SKM-1 treated with dmso at 0.1 percent for 144 hours (cell line): ENCODE results near the gene SPATA20.

Source experiments
- DNase-seq: peaks from one replicate; lab custom pipeline; 2025; ENCODE audit not compliant: unreplicated experiment; lab: John Stamatoyannopoulos, UW

The SPATA20 gene

GRCh38 chr17:50594128-50594823 lies 47.3 kb downstream of the SPATA20 start:
- no peak for DNase-seq

DNA sequence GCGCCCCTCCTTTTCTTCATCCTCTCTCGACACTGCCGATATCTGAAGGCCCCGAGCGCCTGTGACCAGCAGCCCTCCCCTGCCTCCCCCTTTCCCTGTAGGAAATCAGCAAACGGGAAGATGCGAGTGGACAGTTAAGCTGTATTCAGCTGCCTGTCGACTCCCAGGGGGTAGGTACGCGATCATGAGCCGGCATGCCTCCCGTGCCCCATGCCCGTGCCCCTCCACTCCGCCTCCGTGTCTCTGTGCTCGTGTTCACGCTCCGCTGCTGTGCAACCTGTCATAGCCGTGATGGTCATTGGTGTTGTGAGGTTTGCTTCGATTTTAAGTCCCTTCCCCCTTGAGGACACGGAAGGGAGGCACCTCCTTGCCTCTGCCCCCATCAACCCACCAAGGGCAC lies 47.9 kb downstream of the SPATA20 start:
- DNase-seq = no peak

- DNase-seq = no peak
Measured at GRCh38 chr17:50596191-50597037, 49.4 kb downstream of the SPATA20 start.

GRCh38 chr17:50598487-50598886 lies 51.5 kb downstream of the SPATA20 start:
- DNase-seq = no peak

GRCh38 chr17:50599606-50600005 lies 52.6 kb downstream of the SPATA20 start:
- DNase-seq = no peak

GRCh38 chr17:50601823-50602375 lies 54.9 kb downstream of the SPATA20 start:
- DNase-seq = no peak

DNA sequence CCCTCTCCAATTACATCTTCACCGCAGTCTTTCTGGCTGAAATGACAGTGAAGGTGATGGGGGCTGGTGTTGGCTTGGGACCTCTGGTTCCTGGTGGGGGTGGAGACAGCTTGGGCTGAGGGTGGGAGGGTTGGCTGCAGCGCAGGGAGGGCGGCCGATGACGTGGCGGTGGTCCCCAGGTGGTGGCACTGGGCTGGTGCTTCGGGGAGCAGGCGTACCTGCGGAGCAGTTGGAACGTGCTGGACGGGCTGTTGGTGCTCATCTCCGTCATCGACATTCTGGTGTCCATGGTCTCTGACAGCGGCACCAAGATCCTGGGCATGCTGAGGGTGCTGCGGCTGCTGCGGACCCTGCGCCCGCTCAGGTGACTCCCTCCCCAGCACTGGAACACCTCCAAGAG lies 55.9 kb downstream of the SPATA20 start:
- no peak for DNase-seq

GRCh38 chr17:50603340-50603739 lies 56.4 kb downstream of the SPATA20 start:
- no peak for DNase-seq

DNA sequence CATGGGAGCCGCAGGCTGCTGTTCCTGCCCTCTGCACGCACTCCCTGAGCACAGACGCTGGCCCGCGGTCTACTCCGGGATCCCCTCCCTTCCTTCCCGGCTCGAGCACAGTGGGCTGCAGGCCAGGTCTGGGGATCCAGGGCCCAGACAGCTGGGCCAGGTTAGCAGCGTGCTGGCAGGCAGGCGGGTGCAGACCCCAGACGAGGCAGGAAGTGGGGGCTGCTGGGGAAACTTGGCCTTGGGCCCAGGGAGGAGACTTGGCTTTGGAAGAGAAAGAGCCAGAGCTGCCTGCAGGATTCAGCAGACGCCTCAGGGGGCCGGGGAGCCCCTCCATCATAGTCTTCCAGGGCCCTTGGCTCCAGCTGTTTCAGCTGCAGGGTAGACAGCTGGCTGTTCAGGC lies 57.5 kb downstream of the SPATA20 start:
- no peak for DNase-seq

GRCh38 chr17:50605429-50605828 lies 58.5 kb downstream of the SPATA20 start:
- no peak for DNase-seq
